Measurements from ENCODE around the gene MLXIPL. TPM values are rescaled to one million over a fixed set of nuclear protein-coding genes. Genes with fewer than 3 reads are reported as not detected.

MLXIPL gene
- total RNA-seq, 4 donors from 2014 or later: 38.6 to 385 (median 85.1) TPM

DNA sequence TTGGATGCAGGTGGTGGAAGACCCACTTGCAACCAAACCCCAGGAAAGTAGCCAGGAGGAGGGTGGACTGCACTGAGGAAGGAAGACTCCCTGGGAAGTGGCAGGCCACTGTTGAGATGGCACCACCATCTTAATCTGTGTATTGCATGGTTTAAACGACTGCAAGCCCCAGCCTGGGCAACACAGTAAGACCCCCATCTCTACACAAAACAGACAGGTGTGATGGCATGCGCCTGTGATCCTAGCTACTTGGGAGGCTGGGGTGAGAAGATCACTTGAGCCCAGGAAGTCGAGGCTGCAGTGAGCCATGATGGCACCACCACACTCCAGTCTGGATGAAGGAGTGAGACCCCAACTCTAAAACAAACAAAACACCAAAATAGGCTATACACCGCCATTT lies 57.2 kb downstream of the MLXIPL start:
- TF ChIP-seq CTCF (IDR thresholded peaks at IDR 0.05; ENCODE audit: low read depth): no peak

DNA sequence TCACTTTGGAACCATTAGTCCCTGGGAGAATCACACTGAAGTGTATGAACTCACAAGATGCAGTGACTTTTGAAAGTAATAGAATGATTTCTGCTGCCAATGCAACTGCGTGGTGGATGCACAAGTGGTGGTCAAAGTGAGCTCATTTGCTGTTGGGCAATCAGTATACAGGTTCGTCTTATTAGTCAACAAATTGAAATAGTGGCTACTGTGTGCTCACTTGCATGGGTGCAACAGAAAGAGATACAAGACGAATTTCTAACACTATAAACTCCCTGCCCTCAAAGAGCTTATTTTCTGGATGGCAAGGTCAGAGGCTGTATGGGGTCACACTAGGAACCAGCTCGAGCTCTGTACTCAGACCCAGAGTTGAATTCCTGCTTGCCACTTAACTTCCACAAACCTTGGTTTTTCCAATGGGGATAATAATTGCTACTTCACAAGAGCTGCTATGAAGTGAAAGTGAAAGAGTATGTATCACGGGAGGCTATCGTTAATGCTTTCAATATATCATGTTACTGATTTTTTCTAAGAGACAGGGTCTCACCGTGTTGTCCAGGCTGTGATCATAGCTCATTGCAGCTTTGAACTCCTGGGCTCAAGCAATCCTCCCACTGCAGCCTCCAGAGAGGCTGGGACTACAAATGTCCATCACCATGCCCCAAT lies 58.5 kb downstream of the MLXIPL start:
- TF ChIP-seq CTCF (IDR thresholded peaks at IDR 0.05; ENCODE audit: low read depth): no peak

DNA sequence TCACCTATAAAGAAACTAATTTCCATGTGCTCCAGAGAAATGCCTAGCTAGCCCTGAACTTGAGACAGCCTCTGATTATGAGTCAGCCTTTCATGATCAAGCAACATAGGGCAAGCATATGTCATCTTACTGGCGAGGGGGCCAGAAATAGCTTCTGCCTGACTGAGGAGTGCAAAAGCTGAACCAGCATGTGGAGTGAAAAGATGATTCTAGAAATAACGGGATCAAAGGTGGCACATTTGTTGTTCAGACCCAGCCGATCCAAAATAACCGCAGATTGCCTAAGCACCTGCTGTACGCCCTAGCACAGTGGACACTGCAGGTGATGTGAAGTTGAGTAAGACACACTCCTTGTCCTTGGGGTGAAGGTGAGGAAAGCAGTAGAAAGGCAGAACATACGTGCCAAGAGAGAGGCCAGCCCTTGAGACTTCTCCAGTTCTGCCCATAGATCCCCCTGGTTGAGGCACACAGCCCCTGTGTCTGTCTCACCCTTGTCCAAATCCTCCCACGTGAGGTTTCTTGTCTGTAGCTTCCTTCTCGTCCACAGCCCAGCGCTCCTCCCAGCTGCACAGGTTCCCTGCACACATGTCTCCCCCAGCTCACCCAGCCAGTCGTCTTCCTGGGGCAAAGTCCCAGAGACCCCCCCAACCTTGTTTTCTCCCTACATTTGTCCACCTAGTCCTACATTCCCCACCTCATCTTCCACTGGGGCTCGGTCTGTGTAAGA lies 64.0 kb downstream of the MLXIPL start:
- no peak for TF ChIP-seq CTCF (IDR thresholded peaks at IDR 0.05; ENCODE audit: low read depth)

DNA sequence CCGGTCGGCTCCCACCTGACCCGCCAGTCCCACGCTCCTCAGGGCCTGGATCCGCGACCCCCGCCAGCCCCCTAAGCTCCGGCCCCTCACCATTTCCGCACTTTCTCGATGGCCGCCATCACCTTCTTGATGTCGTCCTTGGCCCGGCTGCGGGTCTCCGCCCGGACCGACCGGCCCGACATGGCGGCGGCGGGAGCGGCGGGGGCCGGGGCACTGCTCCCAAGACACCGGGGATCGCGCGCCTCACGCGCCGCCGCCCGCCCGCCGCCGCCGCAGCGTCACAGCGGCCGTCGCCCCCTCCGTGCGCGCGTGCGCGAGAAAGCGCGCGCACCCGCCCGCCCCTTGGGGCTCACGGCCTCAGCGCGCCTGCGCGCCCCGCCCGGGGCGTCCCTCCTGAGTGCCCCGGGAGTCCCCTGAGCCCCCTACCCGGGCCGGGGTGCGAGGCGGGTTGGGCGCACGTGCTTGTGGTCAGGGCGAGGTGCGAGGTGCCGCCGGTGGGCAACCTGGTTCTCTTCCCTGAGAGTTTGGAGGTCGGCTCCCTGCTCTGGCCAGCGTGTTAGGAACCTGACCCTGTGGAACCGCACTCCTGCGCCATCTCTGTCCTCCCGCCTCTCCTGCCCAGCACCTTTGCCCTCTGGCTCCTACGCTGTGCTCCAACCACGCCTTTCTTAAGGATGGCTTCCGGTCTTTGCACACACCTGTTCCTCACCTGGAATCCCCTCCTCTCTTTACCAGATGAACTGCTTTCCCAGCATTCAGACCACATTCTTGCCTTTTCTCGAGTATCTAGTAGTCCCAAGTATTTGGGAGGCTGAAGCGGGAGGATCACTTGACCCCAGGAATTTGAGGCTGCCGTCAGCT lies 66.7 kb downstream of the MLXIPL start, which contains the start of gene BCL7B:
BCL7B (minus strand) TSS at position 294 of the 861 bp plus-strand sequence; CDS start at position 182, 112 bp downstream.
- no peak for TF ChIP-seq CTCF (IDR thresholded peaks at IDR 0.05; ENCODE audit: low read depth)

DNA sequence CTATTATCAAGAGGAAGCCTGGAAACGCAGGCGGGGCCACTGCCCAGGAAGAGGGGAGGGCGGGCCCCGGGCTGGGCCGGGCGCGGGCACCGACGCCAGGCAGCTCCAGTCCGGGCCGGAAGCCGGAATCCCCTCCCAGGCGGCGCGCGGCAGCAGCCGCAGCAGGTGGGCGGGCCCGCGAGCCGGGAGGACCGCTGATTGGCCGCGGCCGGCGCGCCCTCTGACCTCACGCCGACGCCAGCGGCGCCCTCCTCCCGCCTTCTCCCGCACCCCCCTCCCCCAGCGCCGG lies 67.3 kb downstream of the MLXIPL start:
- TF ChIP-seq CTCF (IDR thresholded peaks at IDR 0.05; ENCODE audit: low read depth): no peak

DNA sequence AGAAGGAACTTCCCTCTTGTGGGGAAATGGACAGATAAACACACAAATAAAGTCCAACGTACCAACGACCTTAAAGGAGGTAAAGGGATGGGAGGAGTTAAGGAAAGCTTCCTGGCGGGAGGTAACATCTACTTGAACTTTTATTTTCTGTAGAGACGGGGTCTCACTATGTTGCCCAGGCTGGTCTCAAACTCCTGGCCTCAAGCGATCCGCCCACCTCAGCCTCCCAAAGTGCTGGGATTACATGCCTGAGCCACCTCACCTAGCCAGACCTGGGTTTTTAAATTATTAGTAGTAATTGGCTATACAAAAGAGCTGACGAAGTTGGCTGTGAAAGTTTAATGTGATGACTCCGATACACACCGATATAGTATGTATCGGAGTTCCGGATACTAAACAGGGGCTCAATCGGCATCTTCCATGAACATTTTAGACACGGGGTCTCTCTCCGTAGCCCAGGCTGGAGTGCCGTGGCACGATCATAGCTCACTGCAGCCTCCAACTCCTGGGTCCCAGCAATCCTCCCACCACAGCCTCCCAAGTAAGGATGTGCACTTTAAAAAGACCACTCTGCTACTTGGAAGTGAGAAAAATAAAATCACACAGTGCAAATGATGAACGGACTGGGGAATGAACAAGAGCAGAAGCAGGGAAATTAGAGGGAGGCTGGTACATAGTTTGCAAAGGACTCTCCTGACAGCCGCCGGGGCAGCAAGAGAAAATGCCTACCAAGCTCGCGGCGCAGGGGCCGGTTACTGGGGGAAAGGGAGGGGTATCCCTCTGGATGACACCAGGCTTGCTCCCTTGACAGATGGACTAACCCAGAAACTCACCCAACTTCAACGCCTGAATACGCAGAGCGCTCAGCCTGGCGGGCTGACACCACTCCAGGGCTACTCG lies 67.9 kb downstream of the MLXIPL start:
- no peak for TF ChIP-seq CTCF (IDR thresholded peaks at IDR 0.05; ENCODE audit: low read depth)

Measured in subcutaneous adipose tissue (tissue), 4 donors.